ENCODE measurements around the gene ZNF418.
"Not testable (repeated sequence)": the region's sequence is repeated elsewhere in the genome, so short reads cannot be mapped to it uniquely, and the experiment has no call there.

ZNF418 gene

DNA sequence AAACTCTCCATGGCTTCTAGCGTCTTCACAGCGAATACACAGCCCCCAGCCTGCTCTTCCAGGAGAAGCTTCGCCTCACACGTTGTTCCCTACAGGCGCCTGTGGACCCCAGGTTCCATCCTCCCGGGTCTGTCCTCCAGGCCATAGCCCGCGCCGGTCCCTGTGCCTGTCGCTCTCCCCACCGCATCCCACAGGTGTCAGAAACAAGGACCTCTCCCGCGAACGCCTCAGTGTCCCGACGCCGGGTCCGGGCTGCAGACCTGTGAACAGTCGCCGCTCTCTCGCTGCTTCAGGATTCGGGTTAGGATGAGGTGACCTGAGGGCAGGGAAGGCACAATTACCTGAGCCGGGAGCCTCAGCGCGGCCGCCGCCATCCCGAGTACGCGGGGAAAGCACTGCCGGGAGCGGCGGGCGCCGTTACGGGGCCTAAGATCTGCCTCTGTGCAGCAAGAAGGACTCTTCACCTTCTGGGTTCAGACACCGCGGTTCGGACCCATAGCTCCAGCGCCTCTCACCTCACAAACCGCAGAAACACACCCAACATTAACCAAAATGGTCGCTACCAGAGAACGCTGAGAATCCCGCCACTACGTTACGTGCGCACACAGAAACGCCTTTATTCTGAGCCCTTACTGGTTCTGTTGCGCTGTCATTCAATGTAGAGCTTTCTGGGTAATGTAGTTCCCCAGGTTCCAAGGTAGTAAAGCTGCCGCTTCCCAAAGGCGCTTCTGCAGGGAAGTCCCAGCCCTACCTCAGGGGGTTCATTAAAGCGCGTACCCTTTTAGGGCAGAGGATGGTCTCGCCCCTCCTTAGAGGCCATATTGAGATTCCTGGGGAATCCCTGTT, at the start of gene ZNF418:
ZNF418 (minus strand) TSS at position 583 of the 846 bp plus-strand sequence. CDS start 1,580 bp downstream, outside the sequence.
- peak; percentile 22 for DNase-seq (ENCODE audit: low spot score)

DNA sequence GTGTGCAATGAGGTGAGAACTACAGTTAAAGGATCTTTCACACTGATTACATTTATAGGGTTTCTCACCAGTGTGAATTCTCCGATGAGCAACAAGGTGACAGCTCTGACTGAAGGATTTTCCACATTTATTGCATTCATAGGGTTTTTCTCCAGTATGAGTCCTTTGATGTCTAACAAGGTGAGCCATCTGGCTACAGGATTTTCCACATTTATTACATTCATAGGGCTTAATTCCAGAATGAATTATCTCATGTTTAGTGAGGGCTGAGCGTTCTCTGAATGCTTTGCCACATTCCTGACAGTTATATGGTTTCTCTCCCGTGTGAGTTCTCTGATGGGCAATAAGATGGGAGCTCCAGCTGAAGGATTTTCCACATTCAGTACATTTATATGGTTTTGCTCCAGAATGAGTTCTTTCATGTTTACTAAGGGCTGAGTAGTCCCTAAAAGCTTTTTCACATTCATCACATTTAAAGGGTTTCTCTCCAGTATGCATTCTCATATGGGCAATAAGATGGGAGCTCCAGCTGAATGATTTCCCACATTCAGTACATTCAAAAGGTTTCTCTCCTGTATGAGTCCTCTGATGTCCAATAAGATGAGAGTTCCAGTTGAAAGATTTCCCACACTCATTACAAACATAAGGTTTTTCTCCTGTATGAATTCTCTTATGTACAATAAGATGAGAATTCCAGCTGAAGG, 43.5 kb upstream of the ZNF418 start:
- DNase-seq (ENCODE audit: low spot score), result no peak

DNA sequence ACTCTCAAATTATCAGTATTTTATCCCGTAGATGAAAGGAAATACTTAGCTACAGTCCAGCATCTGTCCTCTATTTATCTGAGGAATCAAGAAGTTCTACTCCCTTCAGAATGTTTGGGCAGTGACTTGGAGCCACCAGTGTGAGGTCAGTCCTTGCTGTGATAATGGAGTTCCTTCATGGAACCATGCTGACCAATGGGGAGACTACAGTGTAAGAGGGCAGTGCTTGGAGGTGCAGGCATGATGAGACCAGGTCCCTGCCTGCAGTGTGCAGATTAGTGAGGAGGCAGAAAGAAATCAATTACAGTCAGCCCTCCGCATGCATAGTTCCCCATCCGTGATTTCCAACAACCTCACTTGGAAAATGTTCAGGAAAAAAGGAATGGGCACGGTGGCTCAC, 39.2 kb upstream of the ZNF418 start, which contains the start of gene C19orf18:
C19orf18 (minus strand) TSS at position 101 of the 400 bp plus-strand sequence. CDS start 102 bp downstream, outside the sequence.
- no peak for DNase-seq (ENCODE audit: low spot score)

DNA sequence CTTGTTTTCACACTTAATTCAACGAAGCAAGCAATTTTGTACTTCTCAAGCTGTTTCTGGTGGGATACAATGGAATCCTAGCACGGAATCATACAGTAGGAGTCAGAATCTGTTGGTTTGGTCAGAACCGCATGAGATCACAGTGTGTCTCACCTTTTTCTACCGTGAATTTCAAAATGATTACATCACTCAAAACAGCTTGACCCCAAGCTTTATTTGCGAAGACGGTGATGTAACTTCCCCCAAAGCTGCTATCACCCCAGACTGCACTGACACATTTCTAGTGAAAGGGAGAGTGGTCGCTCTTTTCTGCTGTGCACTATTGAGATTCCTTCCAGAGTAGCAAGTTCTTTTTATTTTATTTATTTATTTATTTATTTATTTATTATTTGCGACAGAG, 29.6 kb upstream of the ZNF418 start:
- DNase-seq (ENCODE audit: low spot score), result no peak

DNA sequence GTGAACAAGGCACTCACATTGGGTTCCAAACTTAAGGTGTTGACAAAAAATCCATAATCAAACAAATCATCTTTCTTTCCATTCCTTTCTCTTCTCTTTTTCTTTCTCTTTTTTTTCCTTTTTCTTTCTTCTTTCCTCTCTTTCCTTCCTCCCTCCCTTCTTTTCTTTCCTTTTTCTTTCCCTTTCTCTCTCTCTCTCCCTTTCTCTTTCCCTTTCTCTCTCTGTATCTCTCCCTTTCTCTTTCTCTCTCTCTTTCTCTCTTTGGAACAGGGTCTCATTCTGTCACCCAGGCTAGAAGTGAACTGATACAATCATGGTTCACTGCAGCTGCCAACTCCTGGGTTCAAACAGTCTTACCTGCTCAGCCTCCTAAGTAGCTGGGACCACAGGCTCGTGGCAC, 26.6 kb upstream of the ZNF418 start:
- DNase-seq (ENCODE audit: low spot score), result no peak

DNA sequence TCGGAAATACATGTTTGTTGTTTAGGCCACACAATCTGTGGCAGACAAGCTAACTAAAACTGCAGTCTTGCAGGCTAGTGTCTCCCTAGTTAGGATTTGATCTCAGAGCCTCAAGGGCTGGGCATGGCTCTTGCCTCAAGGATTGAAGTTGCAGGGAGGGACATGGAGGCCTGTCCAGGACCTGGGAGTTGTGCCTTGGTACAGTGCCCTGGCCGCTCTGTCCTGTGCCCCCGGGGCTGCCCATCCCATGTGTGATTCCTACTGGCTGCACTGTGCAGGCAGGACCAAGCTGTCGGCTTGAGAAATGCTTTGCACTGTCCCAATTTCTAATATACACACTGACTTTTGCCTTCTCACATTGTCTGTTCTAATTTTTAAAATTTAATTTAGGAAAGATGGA, 19.8 kb upstream of the ZNF418 start:
- no peak for DNase-seq (ENCODE audit: low spot score)

DNA sequence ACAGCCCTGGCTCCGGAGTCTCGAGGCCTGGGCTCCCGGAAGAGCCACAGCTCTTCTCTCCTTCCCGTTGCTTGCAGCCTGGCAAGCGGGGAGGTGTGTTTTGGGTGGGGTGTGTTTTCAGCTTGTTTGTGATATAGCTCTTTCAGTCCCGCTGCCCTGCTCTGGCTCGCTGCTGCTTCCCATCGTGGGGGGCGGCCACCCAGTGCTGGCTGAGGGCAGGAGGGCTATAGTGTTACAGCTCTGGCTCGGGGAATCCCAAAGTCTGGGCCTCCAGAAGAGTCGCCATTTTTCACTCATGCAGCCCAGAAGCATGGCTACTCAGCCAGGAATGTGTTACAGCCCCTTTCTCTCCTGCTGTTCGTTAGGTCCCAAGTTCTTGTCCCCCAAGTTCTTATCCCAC, 14.5 kb upstream of the ZNF418 start:
- DNase-seq (ENCODE audit: low spot score), result no peak

DNA sequence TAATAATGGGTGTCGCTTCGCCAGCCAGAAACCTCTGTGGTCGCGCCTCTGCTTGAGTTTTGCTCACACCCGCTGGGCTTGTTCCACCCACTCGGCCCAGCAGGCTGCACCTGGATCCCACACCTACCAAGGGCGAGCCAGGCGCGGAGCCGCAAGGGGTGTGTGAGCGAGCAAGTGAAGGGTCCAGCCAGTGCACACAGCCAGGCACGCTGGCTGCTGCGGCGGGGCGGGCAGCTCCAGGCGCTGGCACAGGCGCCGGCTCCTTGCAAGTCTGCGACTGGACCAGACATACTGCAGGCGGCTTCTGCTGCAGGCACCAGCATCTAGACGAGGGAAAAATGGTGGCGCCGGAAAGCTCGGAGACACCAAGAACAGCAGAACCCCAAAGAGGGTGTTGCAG, 14.1 kb upstream of the ZNF418 start:
- DNase-seq (ENCODE audit: low spot score), result no peak

DNA sequence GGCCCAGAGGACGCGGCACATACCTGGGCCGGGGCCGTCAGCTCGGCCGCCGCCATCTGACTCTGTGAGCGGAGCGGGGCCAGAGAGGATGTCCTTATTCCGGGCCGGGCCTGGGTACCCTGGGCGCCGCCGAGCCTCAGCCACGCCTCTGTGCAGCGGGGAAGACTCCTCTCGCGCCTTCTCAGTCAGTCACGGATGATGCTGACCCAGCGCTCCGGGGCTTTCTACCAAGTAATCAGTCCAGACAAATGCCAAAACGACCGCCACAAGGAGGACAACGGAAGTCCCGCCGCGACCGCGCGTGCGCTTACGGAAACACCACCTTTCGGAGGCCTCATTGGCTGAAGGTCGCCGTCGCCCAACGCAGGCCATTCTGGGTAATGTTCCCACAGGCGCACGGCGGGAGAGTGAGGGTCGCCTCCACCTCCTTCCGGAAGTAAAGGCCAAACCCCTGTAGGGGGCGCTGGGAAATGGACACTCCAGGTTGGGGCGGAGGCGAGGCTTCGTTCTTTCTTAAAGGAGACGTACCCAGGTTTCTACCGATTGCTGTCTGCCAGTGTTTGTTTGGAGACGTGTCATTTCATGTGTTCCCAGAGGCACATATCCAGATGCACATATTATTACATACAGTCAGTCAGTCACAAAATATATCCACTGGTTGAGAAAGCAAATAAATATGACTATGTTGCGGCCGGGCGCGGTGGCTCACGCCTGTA, 12.4 kb upstream of the ZNF418 start, which contains the start of gene ZNF256:
ZNF256 (minus strand) TSS at position 288 of the 716 bp plus-strand sequence; CDS start at position 56, 232 bp downstream.
- DNase-seq (ENCODE audit: low spot score), result peak; percentile 92

DNA sequence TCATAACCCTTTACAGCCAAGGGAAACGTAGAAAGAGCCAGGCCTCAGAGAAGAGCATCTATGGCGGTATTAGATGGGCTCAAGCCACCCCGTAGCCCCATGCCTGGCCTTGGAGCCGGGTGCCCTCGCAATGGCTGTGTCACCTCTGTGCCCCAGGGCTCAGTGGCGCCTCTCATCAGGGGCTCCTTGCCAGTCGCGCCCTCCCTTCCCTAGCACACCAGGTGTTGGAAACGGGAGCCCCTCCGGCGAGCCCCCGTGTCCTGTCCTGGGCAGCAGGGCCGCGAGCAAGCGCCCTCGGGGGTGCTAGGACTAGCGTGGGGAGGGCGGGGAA, 11.9 kb upstream of the ZNF418 start:
- DNase-seq (ENCODE audit: low spot score), result no peak

DNA sequence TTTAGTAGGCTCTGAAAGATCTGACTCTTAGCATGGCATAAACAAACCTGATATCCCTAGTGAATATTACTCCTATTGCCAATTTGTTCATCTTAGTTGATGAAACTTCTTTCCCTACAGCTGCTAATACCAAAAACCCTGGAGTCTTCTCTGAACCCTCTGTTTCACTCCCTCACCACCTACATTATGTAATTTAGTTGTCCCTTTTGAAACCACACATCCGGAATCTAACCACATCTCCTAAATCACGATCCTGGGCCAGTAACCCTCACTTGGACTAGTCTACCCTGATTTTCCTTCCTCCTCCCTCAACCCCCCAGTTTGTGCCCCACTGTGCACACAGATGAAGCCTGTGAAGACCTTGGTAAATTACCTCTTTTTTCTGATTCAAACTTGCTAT, 11.1 kb upstream of the ZNF418 start:
- no peak for DNase-seq (ENCODE audit: low spot score)

DNA sequence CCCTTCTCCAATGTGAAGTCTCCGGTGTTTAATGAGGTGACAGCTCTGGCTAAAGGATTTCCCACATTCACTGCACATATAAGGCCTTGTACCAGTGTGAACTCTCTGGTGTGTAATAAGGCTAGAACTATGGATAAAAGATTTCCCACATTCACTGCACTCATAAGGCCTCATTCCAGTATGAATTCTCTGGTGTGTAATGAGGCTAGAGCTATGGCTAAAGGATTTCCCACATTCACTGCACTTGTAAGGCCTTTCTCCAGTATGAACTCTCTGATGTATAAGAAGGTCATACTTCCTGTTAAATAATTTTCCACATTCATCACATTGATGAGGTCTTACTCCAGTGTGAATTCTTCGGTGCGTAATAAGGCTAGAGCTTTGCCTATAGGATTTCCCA, 6.4 kb upstream of the ZNF418 start:
- DNase-seq (ENCODE audit: low spot score), result no peak

DNA sequence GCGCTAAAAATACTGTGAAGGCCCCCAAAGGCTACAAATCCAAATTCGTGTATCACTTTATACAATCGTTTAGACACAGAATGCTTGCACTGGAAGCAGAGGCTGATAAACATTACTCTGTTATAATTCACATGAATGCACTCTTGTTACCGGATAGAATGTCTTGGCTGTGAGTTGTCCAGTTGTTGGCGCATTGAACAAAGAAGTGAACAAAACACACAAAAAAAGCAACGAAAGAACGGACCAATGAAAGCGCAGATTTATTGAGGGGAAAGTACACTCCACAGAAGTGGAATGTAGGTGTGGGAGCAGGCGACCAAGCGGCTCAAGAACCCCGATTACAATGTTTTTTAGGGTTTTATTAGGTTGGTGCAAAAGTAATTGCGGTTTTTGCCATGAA, 529 bp upstream of the ZNF418 start:
- DNase-seq (ENCODE audit: low spot score), result no peak

DNA sequence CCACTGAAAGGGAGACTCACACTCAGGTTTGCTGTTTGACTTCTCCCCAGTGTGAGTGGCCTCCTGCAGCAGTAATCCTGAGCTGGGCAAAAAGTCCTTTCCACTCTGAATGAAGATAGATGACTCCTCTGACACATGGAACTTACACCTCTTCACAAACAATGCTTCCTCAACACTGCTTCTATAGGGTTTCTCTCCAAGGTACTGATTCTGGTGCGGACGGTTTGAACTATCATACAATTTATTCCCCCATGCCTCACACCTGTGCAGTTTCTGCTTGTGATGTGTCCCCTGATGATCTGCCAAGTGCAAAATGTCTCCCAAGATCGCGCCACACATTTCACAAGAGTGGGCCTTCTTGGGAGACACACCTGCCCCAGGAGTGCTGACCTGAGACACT, 7.6 kb downstream of the ZNF418 start:
- DNase-seq (ENCODE audit: low spot score), result no peak

DNA sequence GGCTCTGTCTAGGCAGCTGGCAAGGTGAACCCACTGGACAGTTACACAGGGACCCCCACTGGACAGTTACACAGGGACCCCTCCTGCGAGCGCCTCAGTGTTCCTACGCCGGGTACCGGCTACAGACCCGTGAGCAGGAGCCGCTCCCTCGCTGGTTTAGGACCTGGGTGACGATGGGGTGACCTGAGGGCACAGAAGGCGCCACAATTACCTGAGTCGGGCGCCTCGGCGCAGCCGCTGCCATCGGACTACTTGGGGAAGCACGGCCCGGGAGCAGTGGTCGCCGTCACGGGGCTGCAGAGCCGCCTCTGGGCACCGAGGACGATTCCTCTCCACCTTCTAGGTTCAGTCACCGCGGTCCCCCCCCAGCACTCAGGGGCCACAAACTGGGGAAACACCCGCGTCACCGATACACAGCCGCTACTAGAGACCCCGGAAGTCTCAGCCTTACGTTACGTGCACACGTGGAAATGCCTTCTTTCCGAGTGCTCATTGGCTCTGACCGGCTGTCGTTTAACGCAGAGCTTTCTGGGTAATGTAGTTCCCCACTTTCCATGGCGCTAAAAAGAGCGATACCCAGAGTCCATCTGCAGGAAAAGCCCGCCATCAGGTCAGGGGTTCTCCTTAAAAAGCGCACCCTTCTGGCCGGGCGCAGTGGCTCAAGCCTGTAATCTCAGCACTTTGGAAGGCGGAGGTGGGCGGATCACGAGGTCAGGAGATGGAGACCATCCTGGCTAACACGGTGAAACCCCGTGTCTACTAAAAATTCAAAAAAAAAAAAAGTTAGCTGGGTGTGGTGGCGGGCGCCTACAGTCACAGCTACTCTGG, 18.8 kb downstream of the ZNF418 start, which contains the start of gene ZNF417:
ZNF417 (minus strand) TSS at position 425 of the 828 bp plus-strand sequence; CDS start at position 244, 181 bp downstream.
- peak; percentile 93 for DNase-seq (ENCODE audit: low spot score)

DNA sequence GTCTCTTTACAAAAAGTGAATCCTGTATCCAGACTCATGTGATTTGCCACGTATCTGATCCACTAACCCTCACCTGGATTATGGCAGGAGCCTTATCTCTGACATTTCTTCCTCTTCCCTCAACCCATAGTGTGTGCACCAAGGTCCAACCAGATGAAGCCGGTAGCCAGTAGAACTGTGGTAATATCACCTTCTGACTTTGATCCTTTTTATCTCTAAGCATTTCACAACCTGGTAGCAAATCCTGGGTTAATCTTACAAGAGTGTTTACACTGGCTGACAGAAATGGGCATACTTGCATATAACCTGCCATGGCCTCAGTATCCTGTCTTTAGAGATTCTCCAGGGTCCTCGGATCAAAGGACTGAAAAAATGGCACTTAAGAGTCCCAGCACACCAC, 20.7 kb downstream of the ZNF418 start:
- DNase-seq (ENCODE audit: low spot score), result no peak

DNA sequence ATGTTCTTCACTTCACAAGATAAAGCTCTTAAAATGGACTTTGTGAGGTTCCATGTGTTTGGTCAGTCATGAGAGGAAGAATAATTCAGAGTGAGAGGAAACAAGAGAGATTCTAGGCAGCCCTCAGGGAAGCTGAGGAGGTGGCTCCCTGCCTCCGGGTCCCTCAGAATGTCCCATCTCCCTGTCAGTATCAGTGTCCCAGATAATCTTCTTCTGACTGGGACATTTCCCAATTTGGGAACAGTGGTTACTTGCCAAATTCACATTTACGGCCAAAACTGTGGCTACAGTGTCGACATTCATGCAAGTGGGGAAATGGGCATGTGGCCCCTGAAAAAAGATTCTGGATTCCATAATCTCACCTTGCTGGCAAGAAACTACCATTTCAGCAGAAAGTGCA, 27.8 kb downstream of the ZNF418 start:
- DNase-seq (ENCODE audit: low spot score), result no peak

DNA sequence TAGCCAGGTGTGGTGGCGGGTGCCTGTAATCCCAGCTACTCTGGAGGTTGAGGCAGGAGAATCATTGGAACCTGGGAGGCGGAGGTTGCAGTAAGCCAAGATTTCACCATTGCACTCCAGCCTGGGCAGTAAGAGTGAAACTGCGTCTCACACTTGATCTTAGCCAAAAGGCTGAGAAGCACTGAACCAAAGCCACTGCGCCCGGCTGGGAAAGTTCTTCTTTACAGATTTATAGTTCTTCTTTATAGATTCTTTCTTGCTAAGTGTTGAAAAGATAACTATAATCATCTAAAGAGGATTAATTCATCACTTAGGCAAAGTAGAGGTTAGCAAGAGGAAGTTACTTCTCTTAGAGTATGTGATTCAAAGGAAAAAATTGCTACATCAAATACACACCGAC, 29.9 kb downstream of the ZNF418 start:
- DNase-seq (ENCODE audit: low spot score), result no peak

DNA sequence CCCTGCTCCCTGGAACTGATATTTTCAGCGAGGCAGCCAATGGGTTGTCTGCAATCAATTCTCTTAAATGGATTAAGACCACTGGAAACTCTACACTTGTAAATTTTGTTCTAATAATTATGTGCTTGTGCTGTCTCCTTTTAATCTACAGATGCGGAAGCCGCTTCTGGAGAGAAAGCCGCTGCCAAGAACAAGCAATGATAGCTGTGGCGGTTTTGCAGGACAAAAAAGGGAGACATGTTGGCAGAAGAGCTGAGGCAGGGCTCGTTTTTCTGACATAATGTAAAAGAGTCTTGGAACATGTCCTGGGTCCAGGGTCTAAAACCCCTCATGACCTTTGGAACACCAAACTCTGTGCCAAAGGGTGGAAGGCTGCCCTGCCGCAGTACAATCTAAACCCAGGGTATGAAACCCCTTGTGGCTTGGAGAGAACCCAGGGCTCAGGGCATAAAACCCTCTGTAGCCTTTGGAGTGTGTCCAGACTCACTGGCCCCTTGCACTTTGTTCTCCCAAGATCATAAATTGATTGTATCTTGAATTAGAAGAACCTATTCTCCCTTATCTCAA, 31.5 kb downstream of the ZNF418 start:
- no peak for DNase-seq (ENCODE audit: low spot score)

DNA sequence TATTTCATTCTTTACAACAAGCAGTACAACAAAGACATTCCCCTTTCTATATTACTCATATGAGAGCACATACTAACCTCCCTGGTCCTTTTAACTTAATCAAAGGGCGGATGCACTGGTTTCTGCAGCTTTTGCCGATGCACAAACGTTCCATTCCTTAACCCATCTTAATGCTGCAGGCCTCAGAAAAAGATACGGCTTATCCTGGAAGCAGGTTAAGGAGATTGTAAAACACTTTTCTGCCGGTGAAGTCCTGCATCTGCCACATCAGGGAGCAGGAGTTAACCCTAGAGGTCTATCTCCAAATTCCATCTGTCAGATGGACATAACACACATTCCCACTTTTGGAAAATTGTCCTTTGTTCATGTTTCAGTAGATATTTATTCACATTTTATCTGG, 34.9 kb downstream of the ZNF418 start:
- DNase-seq (ENCODE audit: low spot score), result no peak

DNA sequence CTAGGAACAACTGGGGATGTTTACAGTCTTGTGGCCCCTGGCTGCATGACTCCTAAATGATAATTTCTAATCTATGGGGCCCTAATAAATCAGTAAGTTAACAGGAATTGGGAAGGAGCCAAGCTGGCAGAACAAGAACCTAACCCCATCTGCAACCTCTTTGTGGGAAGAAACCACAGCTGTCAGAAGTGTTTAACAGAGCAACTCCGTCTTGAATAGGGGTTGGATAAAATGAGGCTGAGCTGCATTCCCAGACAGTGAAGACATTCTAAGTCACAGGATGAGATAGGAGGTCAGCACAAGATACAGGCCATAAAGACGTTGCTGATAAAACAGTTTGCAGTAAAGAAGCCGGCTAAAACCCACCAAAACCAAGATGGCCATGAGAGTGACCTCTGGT, 44.5 kb downstream of the ZNF418 start:
- DNase-seq (ENCODE audit: low spot score), result not testable (repeated sequence)

Data from HuH-7.5 (cell line).